Neural cell (in vitro differentiated cells): Measurements from ENCODE around the gene KLK13. TPM values are rescaled to one million over a fixed set of nuclear protein-coding genes. Genes with fewer than 3 reads are reported as not detected.

ENCODE experiments used
- H2AFZ ChIP-seq: fragments of 200-600, 300-800 bp; sonication (generic), shearing (Covaris generic); 2 replicates; pipeline ENCODE4 v1.6.0; 2014; ENCODE audit warnings: low read depth, mild to moderate bottlenecking, antibody characterized with exemption, low read length, moderate library complexity
- H3F3A ChIP-seq: fragments of 200-600 bp; shearing (Covaris generic); 2 replicates; pipeline ENCODE4 v1.6.1; 2016; ENCODE audit warnings: mild to moderate bottlenecking, moderate library complexity, mixed read lengths, antibody characterized with exemption, low read length; ENCODE audit not compliant: insufficient read depth, poor library complexity, severe bottlenecking
- H3K27ac ChIP-seq: fragments of 200-600, 300-800 bp; sonication (generic), shearing (Covaris generic); 2 replicates; pipeline ENCODE4 v1.5.1; 2014; ENCODE audit warnings: mild to moderate bottlenecking, low read length, moderate library complexity
- H3K27me3 ChIP-seq: fragments of 300-800, 200-600 bp; sonication (generic), shearing (Covaris generic); 2 replicates; pipeline ENCODE4 v1.6.0; 2014; ENCODE audit warnings: mild to moderate bottlenecking, low read depth, low read length, moderate library complexity; ENCODE audit not compliant: insufficient read depth
- H3K36me3 ChIP-seq: fragments of 300-800, 200-600 bp; sonication (generic), shearing (Covaris generic); 2 replicates; pipeline ENCODE4 v1.5.1; 2014; ENCODE audit warnings: mild to moderate bottlenecking, antibody characterized with exemption, low read length, moderate library complexity; ENCODE audit not compliant: insufficient read depth
- H3K4me2 ChIP-seq: fragments of 300-800, 200-600 bp; sonication (generic), shearing (Covaris generic); 2 replicates; pipeline ENCODE4 v1.6.0; 2014; ENCODE audit warnings: mild to moderate bottlenecking, low read length
- H3K4me3 ChIP-seq: fragments of 300-800, 200-600 bp; sonication (generic), shearing (Covaris generic); 2 replicates; pipeline ENCODE4 v1.5.1; 2014; ENCODE audit warnings: mild to moderate bottlenecking, low read length, moderate library complexity
- H3K79me2 ChIP-seq: fragments of 200-600 bp; shearing (Covaris generic); replicated peaks from 2 replicates; pipeline ENCODE4 v1.6.0; 2014; ENCODE audit warnings: mild to moderate bottlenecking, low read length, moderate library complexity; ENCODE audit not compliant: insufficient read depth
- H3K9ac ChIP-seq: fragments of 300-800, 200-600 bp; sonication (generic), shearing (Covaris generic); 2 replicates; pipeline ENCODE4 v1.6.1; 2016; ENCODE audit warnings: mild to moderate bottlenecking, low read length, mixed read lengths
- H3K9me2 ChIP-seq: fragments of 200-600 bp; shearing (Covaris generic); 2 replicates; pipeline ENCODE4 v1.6.1; 2016; ENCODE audit warnings: mild to moderate bottlenecking, low read length, mixed read lengths; ENCODE audit not compliant: insufficient read depth
- H3K9me3 ChIP-seq: fragments of 200-600, 300-800 bp; sonication (generic), shearing (Covaris generic); 2 replicates; pipeline ENCODE4 v1.6.1; 2016; ENCODE audit warnings: mild to moderate bottlenecking, mixed run types, low read length, moderate library complexity, mixed read lengths
- H4K20me1 ChIP-seq: fragments of 200-600 bp; shearing (Covaris generic); 2 replicates; pipeline ENCODE4 v1.6.1; 2016; ENCODE audit warnings: mild to moderate bottlenecking, mixed run types; ENCODE audit not compliant: insufficient read depth
- CTCF ChIP-seq: fragments of 450-650 bp; IDR thresholded peaks from 2 replicates; pipeline ENCODE4 v1.5.1; 2014; ENCODE audit warnings: antibody characterized with exemption, mild to moderate bottlenecking, moderate library complexity; ENCODE audit not compliant: poor library complexity, severe bottlenecking
- EP300 ChIP-seq: fragments of 450-650 bp; conservative IDR thresholded peaks from 2 replicates; pipeline ENCODE4 v1.6.1; 2014; ENCODE audit warnings: antibody characterized with exemption, mild to moderate bottlenecking, moderate library complexity; ENCODE audit not compliant: poor library complexity, severe bottlenecking
- EZH2 ChIP-seq: fragments of 200-600, 300-800 bp; shearing (Covaris generic), sonication (generic); IDR thresholded peaks from 2 replicates; pipeline ENCODE4 v1.6.1; 2014; ENCODE audit warnings: antibody characterized with exemption, low read length, borderline replicate concordance, mild to moderate bottlenecking; ENCODE audit not compliant: insufficient read depth, poor library complexity, severe bottlenecking
- MXI1 ChIP-seq: fragments of 450-650 bp; conservative IDR thresholded peaks from 2 replicates; pipeline ENCODE4 v1.6.1; 2014; ENCODE audit warnings: antibody characterized with exemption, mild to moderate bottlenecking; ENCODE audit not compliant: poor library complexity, severe bottlenecking
- POLR2AphosphoS5 ChIP-seq: IDR thresholded peaks from 2 replicates; pipeline ENCODE4 v1.6.1; 2012
- RAD21 ChIP-seq: fragments of 450-650 bp; conservative IDR thresholded peaks from 2 replicates; pipeline ENCODE4 v1.6.1; 2014; ENCODE audit warnings: antibody characterized with exemption, mild to moderate bottlenecking, moderate library complexity
- REST ChIP-seq: IDR thresholded peaks from 2 replicates; pipeline ENCODE4 v1.6.1; 2012; ENCODE audit warnings: borderline replicate concordance
- SMC3 ChIP-seq: fragments of 450-650 bp; conservative IDR thresholded peaks from 2 replicates; pipeline ENCODE4 v1.6.1; 2014; ENCODE audit warnings: antibody characterized with exemption, mild to moderate bottlenecking, moderate library complexity; ENCODE audit not compliant: poor library complexity
- TAF1 ChIP-seq: IDR thresholded peaks from 2 replicates; pipeline ENCODE4 v1.6.1; 2012; ENCODE audit warnings: low read depth
- polyA plus RNA-seq: library from polyadenylated mRNA; depleted of rRNA; stranded (reverse); fragments of >200 nt; gene quantifications from 2 replicates; pipeline ENCODE4 v1.2.3, GENCODE V29; 2014

The KLK13 gene
- polyA plus RNA-seq, 1 donor from 2014 or later: not detected

- no peak for TF ChIP-seq POLR2AphosphoS5
- no peak for TF ChIP-seq MXI1
- TF ChIP-seq EZH2: no peak
- TF ChIP-seq EP300: no peak
- TF ChIP-seq CTCF: no peak
- no peak for TF ChIP-seq REST
- TF ChIP-seq TAF1: no peak
- no peak for TF ChIP-seq RAD21
- TF ChIP-seq SMC3: no peak
- H3K27ac ChIP-seq: no peak overlapping the region
- H3K9me3 ChIP-seq: no peaks in the 10 kb centered on the region
- no peaks in the 10 kb centered on the region for H3K36me3 ChIP-seq
- H3F3A ChIP-seq: no peaks in the 10 kb centered on the region
- H3K9me2 ChIP-seq: no peaks in the 10 kb centered on the region
- no peak overlapping the region for H2AFZ ChIP-seq
- no peaks in the 10 kb centered on the region for H3K27me3 ChIP-seq
- H3K9ac ChIP-seq: no peak overlapping the region
- no peaks in the 10 kb centered on the region for H4K20me1 ChIP-seq
- no peaks in the 10 kb centered on the region for H3K79me2 ChIP-seq
- H3K4me2 ChIP-seq: no peak overlapping the region
- no peak overlapping the region for H3K4me3 ChIP-seq
These were observed 21.4 kb upstream of the KLK13 start for GRCh38 chr19:51086153-51086850.

GRCh38 chr19:51084505-51084904 is 19.6 kb upstream of the KLK13 start:
- Histone ChIP-seq H4K20me1 (no peaks in the 10 kb centered on the region), H3K9me2 (no peaks in the 10 kb centered on the region), H3K27ac (no peak overlapping the region), H3K9ac (no peak overlapping the region), H3K27me3 (no peaks in the 10 kb centered on the region), H3K36me3 (no peaks in the 10 kb centered on the region), H3F3A (no peaks in the 10 kb centered on the region), H3K79me2 (no peaks in the 10 kb centered on the region), H3K4me3 (no peak overlapping the region), H3K4me2 (no peak overlapping the region), H3K9me3 (no peaks in the 10 kb centered on the region), H2AFZ (no peak overlapping the region)
- no peak for TF ChIP-seq TAF1
- TF ChIP-seq EP300: no peak
